Glomerular visceral epithelial cell (primary cell): ENCODE results near the gene BEST2.

Source experiments
- DNase-seq: peaks from one replicate; pipeline ENCODE4 v3.0.0-alpha.2; 2016; ENCODE audit errors: extremely low spot score

Gene BEST2

GRCh38 chr19:12767666-12768065, 16.1 kb downstream of the BEST2 start:
- DNase-seq, result no peak

DNA sequence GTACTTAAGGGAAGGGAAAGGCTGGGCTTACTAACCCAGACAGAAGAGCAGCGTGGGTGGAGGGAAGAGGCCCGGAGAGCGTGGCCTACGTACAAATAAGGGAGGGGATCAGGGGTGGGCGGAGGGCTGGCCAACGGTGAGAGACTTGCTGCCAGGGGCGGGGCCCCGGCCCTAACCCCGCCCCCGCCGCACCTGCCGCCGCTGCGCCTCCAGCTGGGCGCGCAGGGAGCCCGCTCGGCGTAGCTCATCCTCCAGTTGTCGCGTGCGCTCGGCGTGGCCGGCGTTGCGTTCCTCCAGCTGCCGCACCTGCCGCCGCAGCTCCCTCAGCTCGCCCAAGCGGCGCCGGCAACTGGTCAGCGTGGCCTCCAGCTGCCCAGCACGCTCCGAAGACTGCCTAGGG, 18.1 kb downstream of the BEST2 start:
- DNase-seq, result no peak

- DNase-seq, result no peak
These were observed 19.3 kb downstream of the BEST2 start for GRCh38 chr19:12770922-12771321.

GRCh38 chr19:12772323-12772722, 20.7 kb downstream of the BEST2 start:
- no peak for DNase-seq

- DNase-seq, result peak; percentile 54
These were observed 22.0 kb downstream of the BEST2 start for GRCh38 chr19:12773571-12773970.

GRCh38 chr19:12774588-12775555, 23.3 kb downstream of the BEST2 start, which contains the start of gene HOOK2:
Gene HOOK2, minus strand, starts transcription at chr19:12775552. Its CDS starts 103 bp downstream, at chr19:12775449.
- no peak for DNase-seq

DNA sequence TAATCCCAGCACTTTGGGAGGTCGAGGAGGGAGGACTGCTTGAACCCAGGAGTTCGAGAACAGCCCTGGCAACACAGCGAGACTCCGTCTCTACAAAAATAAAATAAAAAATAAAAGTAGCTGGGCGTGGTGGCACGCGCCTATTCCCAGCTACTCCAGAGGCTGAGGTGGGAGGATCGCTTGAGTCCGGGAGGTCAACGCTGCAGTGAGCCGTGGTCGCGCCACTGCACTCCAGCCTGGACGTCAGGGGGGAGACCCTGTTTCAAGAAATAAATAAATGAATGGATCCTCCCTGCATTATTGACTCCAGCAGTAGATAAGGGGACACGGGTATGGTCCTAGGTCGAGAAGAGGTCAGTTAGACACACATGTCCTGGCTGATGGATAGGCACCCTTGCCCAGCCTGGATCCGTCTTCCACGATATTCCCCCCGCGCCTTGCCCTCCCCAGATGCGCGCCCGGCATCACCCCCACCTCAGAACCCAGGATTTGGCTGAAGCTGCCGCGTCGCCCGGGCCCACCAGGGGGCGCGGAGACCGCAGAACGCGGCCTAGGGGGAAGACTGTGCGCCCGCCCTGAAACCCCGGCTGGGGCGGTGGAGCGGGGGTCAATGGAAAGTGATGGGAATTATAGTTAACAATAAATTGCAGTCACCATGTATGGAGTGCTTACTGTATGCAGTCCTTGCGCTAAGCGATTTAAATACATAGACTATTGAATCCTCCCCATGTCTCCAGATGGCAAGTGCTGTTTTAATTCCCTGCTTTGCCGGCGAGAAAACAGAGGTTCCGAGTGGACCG, 25.8 kb downstream of the BEST2 start:
- DNase-seq, result peak; percentile 82

DNA sequence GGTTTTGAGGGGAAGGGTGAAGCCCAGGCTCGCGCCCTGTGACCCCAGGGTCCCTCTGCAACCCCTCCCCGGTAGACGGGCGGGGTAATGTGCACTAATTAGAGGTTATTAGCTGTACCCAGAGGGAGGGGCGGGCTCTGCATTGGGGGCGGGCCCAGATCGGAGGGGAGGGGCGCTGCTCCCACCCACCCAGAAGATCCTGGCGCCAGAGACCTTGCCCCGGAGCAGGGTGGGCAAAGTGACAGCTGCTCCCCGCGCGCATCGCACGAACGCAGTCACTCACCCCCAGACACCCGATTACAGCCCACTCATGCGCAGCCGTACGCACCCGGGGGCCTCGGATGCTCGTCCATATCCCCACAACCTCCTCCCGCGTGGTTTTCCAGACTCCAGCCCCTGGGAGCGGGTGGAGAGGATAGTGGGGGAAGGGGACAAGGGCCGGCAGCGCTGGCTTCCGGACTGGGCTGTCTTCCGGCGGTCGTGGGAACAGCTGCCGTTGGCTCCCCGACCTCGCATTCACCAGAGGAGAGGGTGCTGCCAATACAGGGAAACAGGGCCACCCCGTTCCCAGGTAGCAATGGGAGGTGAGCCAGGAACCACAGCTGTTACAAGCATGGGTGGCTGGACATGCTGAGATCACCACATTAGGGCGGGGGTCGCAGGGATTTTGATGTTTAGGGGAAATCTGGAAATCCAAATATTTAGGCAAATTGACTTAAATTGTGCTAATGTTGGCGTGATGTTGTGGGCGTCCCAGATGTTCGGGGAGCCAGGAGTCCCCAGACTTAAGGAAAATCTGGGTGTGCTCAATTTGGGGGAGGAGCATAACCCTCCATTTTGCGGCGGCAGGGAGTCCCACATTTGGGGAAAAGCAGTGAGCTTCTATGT, 26.7 kb downstream of the BEST2 start:
- DNase-seq, result peak; percentile 78

GRCh38 chr19:12778905-12779161, 27.2 kb downstream of the BEST2 start:
- no peak for DNase-seq

DNA sequence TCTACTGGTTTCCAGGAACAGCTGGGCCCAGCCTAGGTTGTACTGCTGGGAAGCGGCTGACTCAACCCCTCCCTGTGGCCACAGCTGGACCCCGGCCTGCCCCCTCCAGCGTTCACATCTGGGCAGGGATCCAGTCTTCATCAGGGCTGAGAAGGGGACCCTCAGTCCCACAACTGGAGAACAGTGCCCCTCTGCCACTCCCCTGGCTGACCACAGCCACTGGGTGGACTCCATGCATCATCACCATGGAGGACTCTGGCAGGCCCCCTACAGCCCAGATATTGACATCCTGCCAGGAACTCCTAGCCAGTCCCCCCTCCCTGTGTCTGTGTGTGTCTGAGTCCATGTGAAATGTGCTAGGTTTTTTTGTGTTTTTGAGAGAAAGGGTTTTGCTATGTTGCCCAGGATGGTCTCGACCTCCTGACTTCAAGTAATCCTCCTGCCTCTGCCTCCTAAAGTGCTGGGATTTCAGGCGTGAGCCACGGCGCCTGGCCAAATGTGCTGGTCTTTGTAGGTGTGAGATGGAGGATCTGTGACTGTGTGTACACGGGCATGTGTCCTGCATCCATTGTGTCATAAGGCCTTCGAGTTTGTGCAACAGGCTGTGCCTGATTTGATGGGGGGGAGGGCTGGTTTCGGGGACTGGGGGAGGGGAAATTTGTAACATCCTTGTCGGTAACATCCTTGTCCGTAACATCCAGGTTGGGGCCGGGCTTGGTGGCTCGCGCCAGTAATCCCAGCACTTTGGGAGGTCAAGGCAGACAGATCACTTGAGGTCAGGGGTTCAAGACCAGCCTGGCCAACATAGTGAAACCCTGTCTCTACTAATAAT, 27.8 kb downstream of the BEST2 start:
- peak; percentile 83 for DNase-seq

- no peak for DNase-seq
These were observed 30.5 kb downstream of the BEST2 start for GRCh38 chr19:12782174-12782423.

DNA sequence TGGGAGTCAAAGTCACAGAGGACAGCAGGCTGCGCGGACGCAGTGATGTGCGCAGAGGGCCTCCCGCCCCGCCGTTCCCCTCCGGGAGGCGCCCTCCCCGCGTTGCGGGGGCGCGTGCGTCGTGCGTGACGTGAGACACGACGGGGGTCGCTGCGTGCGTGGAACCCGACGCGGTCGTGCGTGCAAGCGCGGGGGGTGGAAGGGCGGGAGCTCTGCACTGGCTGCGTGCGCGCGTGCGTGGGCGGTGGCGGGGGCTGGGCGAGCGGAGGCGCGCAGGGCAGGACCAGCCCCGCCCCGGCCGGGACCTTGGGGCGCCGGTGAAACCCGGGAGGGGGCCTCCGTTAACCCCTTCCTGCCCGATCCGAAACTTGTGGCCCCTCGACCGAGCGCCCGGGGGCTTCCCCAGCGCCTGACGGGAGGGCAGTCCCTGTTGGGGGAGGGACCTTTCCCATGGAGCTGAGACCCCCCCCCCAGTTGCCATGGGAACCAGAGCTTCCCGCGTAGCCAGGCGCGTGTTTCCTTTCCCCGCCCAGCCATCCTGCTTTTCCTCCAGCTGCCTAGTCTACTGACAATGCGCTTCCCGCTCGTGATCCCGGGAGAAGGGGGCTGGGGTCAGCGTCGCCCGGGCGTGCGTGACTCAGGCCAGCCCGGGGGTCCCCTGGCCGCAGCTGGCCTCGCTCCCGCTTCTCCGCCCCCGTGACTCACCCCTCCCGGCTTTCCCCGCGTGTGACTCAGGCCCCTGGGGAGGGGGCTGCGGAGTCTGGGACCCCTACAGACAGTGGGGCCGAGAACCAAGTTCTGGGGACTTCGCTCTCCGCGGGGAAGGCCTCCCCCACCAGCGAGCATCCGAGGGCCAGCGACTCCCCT, 31.1 kb downstream of the BEST2 start:
- peak; percentile 82 for DNase-seq

DNA sequence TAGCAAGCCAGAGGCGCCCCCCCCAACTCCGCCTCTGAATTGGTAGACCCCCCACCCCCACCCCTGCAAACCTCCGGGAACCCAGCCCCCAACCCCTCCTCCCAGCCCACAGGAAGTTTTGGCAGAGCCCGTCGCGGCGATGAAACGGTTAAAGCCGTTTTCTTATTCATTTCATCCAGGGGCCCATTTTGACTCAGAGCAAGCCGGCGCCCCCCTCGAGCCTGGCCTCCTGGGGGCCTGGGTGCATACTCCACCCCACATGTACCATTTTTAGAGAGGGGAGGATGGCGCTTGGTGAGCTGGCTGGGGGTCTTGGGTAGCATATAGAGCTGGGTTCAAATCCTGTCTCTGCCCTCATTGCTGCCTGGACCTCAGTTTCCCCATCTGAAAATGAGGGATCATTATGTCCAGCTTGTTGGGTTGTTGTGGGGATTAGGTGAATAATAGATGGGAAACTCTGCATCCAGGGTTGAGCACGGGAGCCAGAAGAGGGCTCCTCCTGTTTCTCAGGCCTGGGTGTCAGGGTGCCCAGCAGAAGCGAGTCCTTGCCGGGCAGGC, 31.8 kb downstream of the BEST2 start:
- DNase-seq, result peak; percentile 38

- peak; percentile 70 for DNase-seq
These were observed 32.3 kb downstream of the BEST2 start for GRCh38 chr19:12783849-12784393.

DNA sequence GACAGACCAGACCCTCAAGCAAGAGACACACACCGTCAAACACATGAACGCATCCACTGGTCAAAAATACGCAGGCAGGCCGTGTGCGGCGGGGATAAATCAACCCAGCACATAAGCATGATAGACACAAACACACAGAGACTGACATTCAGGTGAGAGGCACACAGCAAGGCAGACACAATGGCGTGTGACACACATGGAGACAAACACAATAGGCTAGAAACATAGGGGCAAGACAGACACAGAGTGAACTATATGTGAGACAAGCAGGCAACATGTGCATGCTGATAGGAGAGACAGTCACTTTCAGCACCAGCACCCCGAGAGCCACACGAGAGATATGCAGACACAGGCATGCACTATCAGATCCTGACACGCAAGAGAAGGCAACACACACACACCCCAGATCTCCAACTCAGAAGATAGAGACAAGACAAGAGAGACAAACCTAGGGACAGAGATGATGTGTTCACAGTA, 32.8 kb downstream of the BEST2 start:
- peak; percentile 21 for DNase-seq

- no peak for DNase-seq
These were observed 33.4 kb downstream of the BEST2 start for GRCh38 chr19:12784871-12785430.

DNA sequence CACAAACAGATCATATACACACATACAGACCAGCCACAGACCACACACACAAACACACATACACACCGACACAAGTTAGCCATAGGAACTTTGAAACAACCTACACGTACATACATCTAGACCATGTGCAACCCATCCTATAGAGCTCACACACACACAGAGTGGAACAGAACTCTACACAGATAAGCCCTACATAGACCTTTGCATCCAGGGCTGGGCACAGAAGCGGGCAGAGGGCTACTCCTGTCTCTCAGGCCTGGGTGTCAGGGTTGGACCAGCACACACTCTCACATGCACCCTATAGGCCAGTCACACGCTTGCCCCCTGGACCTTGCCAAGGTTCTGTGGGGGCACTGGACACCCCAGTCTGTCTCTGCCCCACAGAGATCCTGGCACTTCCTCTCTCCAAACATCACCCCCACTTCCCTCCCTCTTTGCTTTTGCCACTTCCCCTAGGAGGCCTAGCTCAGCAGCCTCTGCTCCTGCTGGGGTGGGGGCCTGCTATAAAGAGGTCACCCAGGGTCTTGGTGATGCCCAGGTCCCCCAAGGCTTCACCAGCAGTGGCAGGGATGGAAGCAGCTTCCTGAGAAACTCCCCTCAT, 33.9 kb downstream of the BEST2 start:
- DNase-seq, result no peak

- peak; percentile 28 for DNase-seq
These were observed 34.7 kb downstream of the BEST2 start for GRCh38 chr19:12786141-12786870.
